H1 (cell line): Measurements from ENCODE around the gene NR1D2. TPM values are rescaled to one million over a fixed set of nuclear protein-coding genes. Genes with fewer than 3 reads are reported as not detected.

Source experiments
- BACH1 ChIP-seq: IDR thresholded peaks from 2 replicates; pipeline ENCODE4 v1.6.1; 2012; ENCODE audit warnings: low read length, improper control_type of control experiment
- BRCA1 ChIP-seq: IDR thresholded peaks from 2 replicates; pipeline ENCODE4 v1.6.1; 2012; ENCODE audit warnings: low read depth, low read length, improper control_type of control experiment
- CBX8 ChIP-seq: fragments of 300-800, 300-1000 bp; sonication (generic); IDR thresholded peaks from 2 replicates; pipeline ENCODE4 v1.7.1; 2016; ENCODE audit warnings: low read depth, low read length, borderline replicate concordance
- CEBPB ChIP-seq: IDR thresholded peaks from 2 replicates; pipeline ENCODE4 v1.6.1; 2012; ENCODE audit warnings: low read depth, low read length
- CREB1 ChIP-seq: IDR thresholded peaks from 2 replicates; pipeline ENCODE4 v1.6.1; 2012; ENCODE audit warnings: inconsistent platforms
- CTBP2 ChIP-seq: IDR thresholded peaks from 2 replicates; pipeline ENCODE4 v1.7.0; 2011; ENCODE audit warnings: borderline replicate concordance, mild to moderate bottlenecking, moderate library complexity, mixed read lengths, low read length; ENCODE audit not compliant: insufficient read depth, insufficient read length
- HDAC6 ChIP-seq: IDR thresholded peaks from one replicate; pipeline ENCODE4 v1.7.1; 2012; ENCODE audit warnings: low read depth, mild to moderate bottlenecking, inconsistent platforms, low read length, moderate library complexity
- JUND ChIP-seq: IDR thresholded peaks from 2 replicates; pipeline ENCODE4 v1.6.1; 2011; ENCODE audit warnings: mild to moderate bottlenecking, improper control_type of control experiment, low read length
- KDM1A ChIP-seq: fragments of 200-600, 300-600 bp; sonication (generic); IDR thresholded peaks from 2 replicates; pipeline ENCODE4 v1.7.1; 2016; ENCODE audit warnings: mild to moderate bottlenecking, low read length, borderline replicate concordance
- KDM5A ChIP-seq: fragments of 200-600 bp; IDR thresholded peaks from 2 replicates; pipeline ENCODE4 v1.7.1; 2012; ENCODE audit warnings: mild to moderate bottlenecking, low read length, inconsistent platforms, mixed read lengths
- MAFK ChIP-seq: IDR thresholded peaks from 2 replicates; pipeline ENCODE4 v1.6.1; 2012; ENCODE audit warnings: low read depth, mild to moderate bottlenecking, improper control_type of control experiment, low read length
- MAX ChIP-seq: IDR thresholded peaks from 2 replicates; pipeline ENCODE4 v1.6.1; 2012; ENCODE audit warnings: inconsistent platforms
- NRF1 ChIP-seq: IDR thresholded peaks from 2 replicates; pipeline ENCODE4 v1.6.1; 2011; ENCODE audit warnings: mild to moderate bottlenecking, low read depth, low read length, improper control_type of control experiment
- POLR2AphosphoS5 ChIP-seq: IDR thresholded peaks from 2 replicates; pipeline ENCODE4 v1.6.1; 2011; ENCODE audit warnings: low read depth, low read length
- RXRA ChIP-seq: IDR thresholded peaks from 2 replicates; pipeline ENCODE4 v1.6.1; 2011; ENCODE audit warnings: low read depth, mild to moderate bottlenecking, low read length, moderate library complexity; ENCODE audit not compliant: insufficient read depth
- SAP30 ChIP-seq: fragments of 300-600 bp; sonication (generic); IDR thresholded peaks from 2 replicates; pipeline ENCODE4 v1.7.1; 2012; ENCODE audit warnings: low read length, moderate library complexity, mild to moderate bottlenecking, inconsistent platforms; ENCODE audit not compliant: insufficient read depth, insufficient replicate concordance
- SP4 ChIP-seq: IDR thresholded peaks from 2 replicates; pipeline ENCODE4 v1.6.1; 2012; ENCODE audit warnings: low read length, inconsistent platforms
- SRF ChIP-seq: IDR thresholded peaks from 2 replicates; pipeline ENCODE4 v1.6.1; 2011; ENCODE audit warnings: mild to moderate bottlenecking, low read depth, low read length, moderate library complexity
- TCF12 ChIP-seq: IDR thresholded peaks from 2 replicates; pipeline ENCODE4 v1.6.1; 2011; ENCODE audit warnings: low read depth, mild to moderate bottlenecking, low read length
- TEAD4 ChIP-seq: IDR thresholded peaks from 2 replicates; pipeline ENCODE4 v1.6.1; 2012; ENCODE audit warnings: low read depth, low read length, inconsistent platforms, mixed read lengths
- USF2 ChIP-seq: IDR thresholded peaks from 2 replicates; pipeline ENCODE4 v1.6.1; 2011; ENCODE audit warnings: low read length, improper control_type of control experiment
- polyA plus RNA-seq, 7 experiments: library from polyadenylated mRNA; depleted of rRNA in 3 of 7; stranded (reverse) in 5 of 7; unstranded in 2 of 7; fragments of >200 nt in 5 of 7; fragments of 200-250 nt in 2 of 7; gene quantifications; 1 replicate in 5 of 7; 2 replicates in 1 of 7; 4 replicates in 1 of 7; pipeline versions ENCODE4 v1.2.1 to v1.2.3, GENCODE V29; 2011 to 2013; ENCODE audit warnings: missing spikeins in 2 of 7, mixed read lengths in 2 of 7
- total RNA-seq: library from RNA; stranded (reverse); fragmentation: NEBNext Ultra II Directional; extraction: Animal tissue kit (Norgen Biotek cat#: 25700); gene quantifications from 2 replicates; pipeline ENCODE4 v1.2.1, GENCODE V29; 2021

Gene NR1D2
- total and polyA plus RNA-seq, 2 of the 8 experiments (the other 6 are each of a cell fraction or from before 2014, with no cell fraction given) = 5.9 to 21.7 TPM

GRCh38 chr3:23916886-23917678 lies 28.0 kb upstream of the NR1D2 start, which contains the start of the genes NKIRAS1 and RPL15 (continued):
- TF ChIP-seq SRF (no peak), CBX8 (no peak), USF2 (no peak), TCF12 (no peak), CTBP2 (peak; percentile 36), TEAD4 (no peak), BRCA1 (peak; percentile 46; the same call in 1 of the 2 replicates), MAFK (no peak), HDAC6 (no peak), JUND (no peak), SAP30 (peak; percentile 41), KDM1A (no peak), POLR2AphosphoS5 (peak; percentile 99), MAX (no peak; the same call in 1 of the 2 replicates), KDM5A (no peak), CEBPB (no peak), RXRA (0 out of 2 replicates have a peak, but pooled peaks have one; percentile 7), NRF1 (no peak), BACH1 (peak; percentile 25; the same call in 1 of the 2 replicates), CREB1 (peak; percentile 72), SP4 (no peak; the same call in 1 of the 2 replicates)
